K562 (cell line): ENCODE results near the gene ZSWIM8. TPM values are rescaled to one million over a fixed set of nuclear protein-coding genes. Genes with fewer than 3 reads are reported as not detected.

Experiments used
- ATAC-seq: fragments of 200-7000 bp; cut with Tn5 transposase; 3 replicates; pipeline ENCODE4 v1.9.1; 2020; ENCODE audit warnings: moderate library complexity
- BruUV-seq: library from RNA; stranded (reverse); fragments of 400-500 nt; replicated peaks from 2 replicates; lab custom pipeline; 2021; lab: Mats Ljungman, UMichigan
- CTCF ChIA-PET: fragments of 300-600 bp; formaldehyde crosslinking; extraction: SDS; loops from one replicate; lab custom pipeline; 2021; ENCODE audit warnings: low intra/inter-chr PET ratio; lab: Yijun Ruan, JAX
- POLR2A ChIA-PET: fragments of 300-600, 350-650 bp; sonication (Branson Sonifier 250); formaldehyde crosslinking; extraction: SDS; loops from one replicate; lab custom pipeline; 2021; ENCODE audit warnings: antibody characterized with exemption, inconsistent platforms; lab: Yijun Ruan, JAX
- DNase-seq, 4 experiments: peaks; one replicate each; pipeline versions ENCODE4 v3.0.0 to v3.0.0-alpha.2; 2011 to 2018; ENCODE audit warnings: low spot score in 3 of 4, mixed read lengths in 3 of 4; ENCODE audit errors: extremely low read depth in 1 of 4
- FAIRE-seq: peaks from 2 replicates; lab custom pipeline; 2011; peaks lifted over from hg19 to GRCh38; lab: Jason Lieb, UNC
- H2AFZ ChIP-seq: 2 replicates; pipeline ENCODE4 v1.6.0; 2011; ENCODE audit warnings: low read depth, low read length, control low read depth, inconsistent platforms
- H3K27ac ChIP-seq: fragments of 200-600 bp; 3 replicates; pipeline ENCODE4 v1.8.0; 2011; ENCODE audit warnings: low read depth, mild to moderate bottlenecking, control low read depth, inconsistent platforms, low read length, moderate library complexity, mixed read lengths; ENCODE audit errors: extremely low read depth
- H3K27me3 ChIP-seq, 2 experiments: fragments of 300-600 bp in 1 of 2; 2 replicates in 1 of 2; 3 replicates in 1 of 2; pipeline versions ENCODE4 v1.6.0 to v1.8.0; 2011; ENCODE audit warnings: inconsistent platforms in 2 of 2, low read length in 2 of 2, mild to moderate bottlenecking in 1 of 2, mixed read lengths in 1 of 2, moderate library complexity in 1 of 2; ENCODE audit not compliant: control insufficient read depth in 2 of 2, insufficient read depth in 2 of 2
- H3K36me3 ChIP-seq: fragments of 300-600 bp; 3 replicates; pipeline ENCODE4 v1.8.0; 2011; ENCODE audit warnings: mild to moderate bottlenecking, low read length, inconsistent platforms; ENCODE audit not compliant: control insufficient read depth, insufficient read depth
- H3K4me1 ChIP-seq, 2 experiments: fragments of 200-600 bp in 1 of 2; replicated peaks in 1 of 2; 2 replicates in 1 of 2; 3 replicates in 1 of 2; pipeline versions ENCODE4 v1.5.1 to v1.8.0; 2011; ENCODE audit warnings: inconsistent platforms in 2 of 2, low read length in 2 of 2, mild to moderate bottlenecking in 1 of 2, mixed read lengths in 1 of 2, moderate library complexity in 1 of 2; ENCODE audit not compliant: control insufficient read depth in 2 of 2, insufficient read depth in 2 of 2
- H3K4me2 ChIP-seq: 2 replicates; pipeline ENCODE4 v1.6.1; 2011; ENCODE audit warnings: low read length, control low read depth, inconsistent platforms, mixed read lengths; ENCODE audit not compliant: insufficient read depth
- H3K4me3 ChIP-seq: fragments of 200-600 bp; sonication (generic), shearing (Covaris generic); 2 replicates; pipeline ENCODE4 v1.5.1; 2016; ENCODE audit warnings: control low read depth, inconsistent platforms
- H3K79me2 ChIP-seq: fragments of 200-600 bp; 3 replicates; pipeline ENCODE4 v1.8.0; 2011; ENCODE audit warnings: low read length, inconsistent platforms; ENCODE audit not compliant: control insufficient read depth, insufficient read depth
- H3K9ac ChIP-seq, 2 experiments: 2 replicates each; pipeline versions ENCODE4 v1.6.0 to v1.6.1; 2011; ENCODE audit warnings: low read depth in 2 of 2, low read length in 2 of 2, control low read depth in 1 of 2, inconsistent platforms in 1 of 2, mild to moderate bottlenecking in 1 of 2, mixed read lengths in 1 of 2; ENCODE audit not compliant: insufficient read depth in 1 of 2
- H3K9me1 ChIP-seq: one replicate; pipeline ENCODE4 v1.6.0; 2011; ENCODE audit warnings: inconsistent platforms, mild to moderate bottlenecking, low read length, moderate library complexity; ENCODE audit not compliant: control insufficient read depth, insufficient read depth
- H3K9me3 ChIP-seq: replicated peaks from 2 replicates; pipeline ENCODE4 v1.5.1; 2011; ENCODE audit warnings: low read depth, low read length, inconsistent platforms; ENCODE audit not compliant: control insufficient read depth, insufficient read depth
- H4K20me1 ChIP-seq: replicated peaks from 2 replicates; pipeline ENCODE4 v1.6.1; 2011; ENCODE audit warnings: low read length, inconsistent platforms, mixed read lengths; ENCODE audit not compliant: control insufficient read depth, insufficient read depth
- BRF1 ChIP-seq: IDR thresholded peaks from 3 replicates; pipeline ENCODE4 v1.6.1; 2011; ENCODE audit warnings: borderline replicate concordance, mild to moderate bottlenecking; ENCODE audit not compliant: insufficient read length; ENCODE audit errors: extremely low read depth
- LEF1 ChIP-seq: fragments of 450-650 bp; IDR thresholded peaks from 2 replicates; pipeline ENCODE4 v1.6.1; 2016; ENCODE audit warnings: mild to moderate bottlenecking
- MED1 ChIP-seq: sonication (generic); formaldehyde crosslinking; IDR thresholded peaks from 2 replicates; pipeline ENCODE4 v1.8.1; 2023; ENCODE audit warnings: missing genetic modification reagents, borderline replicate concordance
- MEF2A ChIP-seq: IDR thresholded peaks from 2 replicates; pipeline ENCODE4 v1.6.1; 2011; ENCODE audit warnings: low read depth, mild to moderate bottlenecking, low read length, moderate library complexity; ENCODE audit not compliant: control insufficient read depth
- NR2C1 ChIP-seq, 2 experiments: fragments of 450-650 bp; IDR thresholded peaks; 2 replicates each; pipeline ENCODE4 v1.6.1; 2017; ENCODE audit warnings: mild to moderate bottlenecking in 2 of 2, antibody characterized with exemption in 1 of 2, inconsistent platforms in 1 of 2, missing compliant biosample characterization in 1 of 2, missing genetic modification characterization in 1 of 2
- YY1 ChIP-seq, 3 experiments: IDR thresholded peaks; 2 replicates each; pipeline ENCODE4 v1.6.1; 2011; ENCODE audit warnings: low read length in 2 of 3, mild to moderate bottlenecking in 2 of 3, moderate library complexity in 2 of 3, borderline replicate concordance in 1 of 3, control low read depth in 1 of 3, low read depth in 1 of 3; ENCODE audit not compliant: insufficient read depth in 3 of 3, insufficient replicate concordance in 2 of 3, control insufficient read depth in 1 of 3, insufficient read length in 1 of 3; ENCODE audit errors: extremely low read depth in 1 of 3
- WGBS: fragments of 100-300 bp; shearing (Covaris generic); methylation state at CpG from one replicate; pipeline ENCODE4 v1.1.6; 2016; ENCODE audit warnings: low coverage, mixed read lengths; ENCODE audit not compliant: insufficient coverage; ENCODE audit errors: missing lambda C conversion rate; 5-methylcytosine and 5-hydroxymethylcytosine counted together
- in situ Hi-C: fragments of 300-500 bp; cut with MboI; formaldehyde crosslinking; loops from 4 replicates; pipeline ENCODE4 v1.15.0; 2018; ENCODE audit warnings: inconsistent platforms, mixed read lengths
- intact Hi-C: fragments of 100-400 bp; cut with micrococcal nuclease; formaldehyde crosslinking; loops from 2 replicates; pipeline ENCODE4 v1.14.2; 2022
- polyA plus RNA-seq, 8 experiments: library from polyadenylated mRNA; depleted of rRNA in 4 of 8; stranded (reverse) in 5 of 8; unstranded in 3 of 8; fragments of >200 nt; fragmentation: Nextera tagmentation in 2 of 8; fragmentation: Illumina TruSeq in 1 of 8; extraction: Ambion mirVana in 2 of 8; extraction: Trizol in 1 of 8; gene quantifications; 2 replicates each; pipeline versions ENCODE4 v1.2.1 to v1.2.3, GENCODE V29; 2011 to 2014; ENCODE audit warnings: inconsistent platforms in 1 of 8, missing spikeins in 1 of 8
- total RNA-seq, 7 experiments: library from RNA; depleted of rRNA in 6 of 7; stranded (reverse); fragments of >200 nt in 6 of 7; fragmentation: Illumina TruSeq in 2 of 7; extraction: Trizol in 2 of 7; gene quantifications; 2 replicates each; pipeline versions ENCODE4 v1.2.1 to v1.2.3, GENCODE V29; 2011 to 2021; ENCODE audit warnings: low replicate concordance in 1 of 7
- TF ChIP-seq, protein P1 (sequence below), 2 experiments: fragments of 150-350 bp in 1 of 2; IDR thresholded peaks; 2 replicates each; pipeline ENCODE4 v1.6.1; 2012 to 2016; ENCODE audit warnings: low read depth in 2 of 2, low read length in 2 of 2, mild to moderate bottlenecking in 1 of 2, moderate library complexity in 1 of 2
- TF ChIP-seq, protein P2 (sequence below): fragments of 250-450 bp; sonication (Bioruptor Pico); IDR thresholded peaks from 2 replicates; pipeline ENCODE4 v1.4.0; 2020; ENCODE audit warnings: borderline replicate concordance
- TF ChIP-seq, protein P3 (sequence below): fragments of 450-650 bp; IDR thresholded peaks from 2 replicates; pipeline ENCODE4 v1.6.1; 2018; ENCODE audit warnings: mild to moderate bottlenecking, low read depth; ENCODE audit not compliant: partially characterized antibody

The ZSWIM8 gene
- total and polyA plus RNA-seq, 9 of the 15 experiments (the other 6 are each of a cell fraction or from before 2014, with no cell fraction given), result 5.6 to 47.8 (median 26.7) TPM

DNA sequence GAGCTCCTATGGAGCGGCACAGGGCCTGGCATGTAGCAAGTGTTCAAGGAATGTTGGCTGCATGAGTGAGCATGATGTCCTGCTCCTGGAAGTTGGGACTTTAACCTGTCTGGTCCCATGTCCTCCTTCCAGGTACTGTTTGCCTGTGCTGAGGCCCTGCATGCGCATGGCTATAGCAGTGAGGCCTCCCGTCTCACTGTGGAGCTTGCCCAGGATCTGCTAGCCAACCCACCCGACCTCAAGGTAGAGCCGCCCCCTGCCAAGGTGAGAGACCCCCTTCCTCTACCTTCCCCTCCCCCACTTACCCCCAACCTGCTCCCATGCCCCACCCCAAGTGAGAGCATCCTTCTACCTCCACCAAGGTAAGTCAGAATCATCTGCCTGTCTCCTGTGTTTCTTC lies 8.1 kb downstream of the ZSWIM8 start:
- in situ Hi-C loops (no loop called here), intact Hi-C loops (no loop called here)
- Histone ChIP-seq H3K9ac (no peak overlapping the region), H3K4me2 (no peak overlapping the region), H3K27me3 (no peaks in the 10 kb centered on the region), H3K36me3 (peaks cover 89% of the 10 kb centered on the region; the same call in 2 of the 3 replicates), H4K20me1 (no peaks in the 10 kb centered on the region), H3K4me3 (no peak overlapping the region), H3K9me3 (no peaks in the 10 kb centered on the region), H2AFZ (no peak overlapping the region), H3K9me1 (peaks cover 3% of the 10 kb centered on the region), H3K4me1 (no peaks in the 10 kb centered on the region; a peak in 1 of 5 replicates), H3K27ac (no peak overlapping the region), H3K79me2 (no peaks in the 10 kb centered on the region)
- CTCF ChIA-PET, result no interaction called here
- FAIRE-seq, result no peak
- no TSS peak for BruUV-seq
- no peak for DNase-seq
- POLR2A ChIA-PET, result interaction anchor here (1.1 to 9.0 kb wide), 5 partner anchors 8 to 16 kb away, joined by 3 to 61 read pairs (median 6); partner anchors contain the start of genes CHCHD1 and ZSWIM8
- no peak for ATAC-seq
- TF ChIP-seq MEF2A (no peak), BRF1 (no peak), LEF1 (no peak), MED1 (CRISPR knock-in tag) (no peak), YY1 (IDR thresholded peaks at IDR 0.05; ENCODE audit: borderline replicate concordance in 1 of 3, control insufficient read depth in 1 of 3, extremely low read depth in 1 of 3, insufficient read depth in 3 of 3, insufficient read length in 1 of 3, insufficient replicate concordance in 2 of 3, low read depth in 1 of 3, low read length in 2 of 3) (no peak), NR2C1 (IDR thresholded peaks at IDR 0.05) (no peak), NR2C1 (tag; IDR thresholded peaks at IDR 0.05) (no peak)
- TF ChIP-seq, protein P1, sequence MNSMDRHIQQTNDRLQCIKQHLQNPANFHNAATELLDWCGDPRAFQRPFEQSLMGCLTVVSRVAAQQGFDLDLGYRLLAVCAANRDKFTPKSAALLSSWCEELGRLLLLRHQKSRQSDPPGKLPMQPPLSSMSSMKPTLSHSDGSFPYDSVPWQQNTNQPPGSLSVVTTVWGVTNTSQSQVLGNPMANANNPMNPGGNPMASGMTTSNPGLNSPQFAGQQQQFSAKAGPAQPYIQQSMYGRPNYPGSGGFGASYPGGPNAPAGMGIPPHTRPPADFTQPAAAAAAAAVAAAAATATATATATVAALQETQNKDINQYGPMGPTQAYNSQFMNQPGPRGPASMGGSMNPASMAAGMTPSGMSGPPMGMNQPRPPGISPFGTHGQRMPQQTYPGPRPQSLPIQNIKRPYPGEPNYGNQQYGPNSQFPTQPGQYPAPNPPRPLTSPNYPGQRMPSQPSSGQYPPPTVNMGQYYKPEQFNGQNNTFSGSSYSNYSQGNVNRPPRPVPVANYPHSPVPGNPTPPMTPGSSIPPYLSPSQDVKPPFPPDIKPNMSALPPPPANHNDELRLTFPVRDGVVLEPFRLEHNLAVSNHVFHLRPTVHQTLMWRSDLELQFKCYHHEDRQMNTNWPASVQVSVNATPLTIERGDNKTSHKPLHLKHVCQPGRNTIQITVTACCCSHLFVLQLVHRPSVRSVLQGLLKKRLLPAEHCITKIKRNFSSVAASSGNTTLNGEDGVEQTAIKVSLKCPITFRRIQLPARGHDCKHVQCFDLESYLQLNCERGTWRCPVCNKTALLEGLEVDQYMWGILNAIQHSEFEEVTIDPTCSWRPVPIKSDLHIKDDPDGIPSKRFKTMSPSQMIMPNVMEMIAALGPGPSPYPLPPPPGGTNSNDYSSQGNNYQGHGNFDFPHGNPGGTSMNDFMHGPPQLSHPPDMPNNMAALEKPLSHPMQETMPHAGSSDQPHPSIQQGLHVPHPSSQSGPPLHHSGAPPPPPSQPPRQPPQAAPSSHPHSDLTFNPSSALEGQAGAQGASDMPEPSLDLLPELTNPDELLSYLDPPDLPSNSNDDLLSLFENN (IDR thresholded peaks at IDR 0.05; ENCODE audit: low read depth in 2 of 2, low read length in 2 of 2), result no peak
- TF ChIP-seq, protein P2, sequence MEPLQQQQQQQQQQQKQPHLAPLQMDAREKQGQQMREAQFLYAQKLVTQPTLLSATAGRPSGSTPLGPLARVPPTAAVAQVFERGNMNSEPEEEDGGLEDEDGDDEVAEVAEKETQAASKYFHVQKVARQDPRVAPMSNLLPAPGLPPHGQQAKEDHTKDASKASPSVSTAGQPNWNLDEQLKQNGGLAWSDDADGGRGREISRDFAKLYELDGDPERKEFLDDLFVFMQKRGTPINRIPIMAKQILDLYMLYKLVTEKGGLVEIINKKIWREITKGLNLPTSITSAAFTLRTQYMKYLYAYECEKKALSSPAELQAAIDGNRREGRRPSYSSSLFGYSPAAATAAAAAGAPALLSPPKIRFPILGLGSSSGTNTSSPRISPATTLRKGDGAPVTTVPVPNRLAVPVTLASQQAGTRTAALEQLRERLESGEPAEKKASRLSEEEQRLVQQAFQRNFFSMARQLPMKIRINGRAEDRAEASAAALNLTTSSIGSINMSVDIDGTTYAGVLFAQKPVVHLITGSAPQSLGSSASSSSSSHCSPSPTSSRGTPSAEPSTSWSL (CRISPR knock-in tag), result no peak
- TF ChIP-seq, protein P3, sequence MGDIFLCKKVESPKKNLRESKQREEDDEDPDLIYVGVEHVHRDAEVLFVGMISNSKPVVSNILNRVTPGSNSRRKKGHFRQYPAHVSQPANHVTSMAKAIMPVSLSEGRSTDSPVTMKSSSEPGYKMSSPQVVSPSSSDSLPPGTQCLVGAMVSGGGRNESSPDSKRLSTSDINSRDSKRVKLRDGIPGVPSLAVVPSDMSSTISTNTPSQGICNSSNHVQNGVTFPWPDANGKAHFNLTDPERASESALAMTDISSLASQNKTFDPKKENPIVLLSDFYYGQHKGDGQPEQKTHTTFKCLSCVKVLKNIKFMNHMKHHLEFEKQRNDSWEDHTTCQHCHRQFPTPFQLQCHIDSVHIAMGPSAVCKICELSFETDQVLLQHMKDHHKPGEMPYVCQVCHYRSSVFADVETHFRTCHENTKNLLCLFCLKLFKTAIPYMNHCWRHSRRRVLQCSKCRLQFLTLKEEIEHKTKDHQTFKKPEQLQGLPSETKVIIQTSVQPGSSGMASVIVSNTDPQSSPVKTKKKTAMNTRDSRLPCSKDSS, result no peak
- 84% methylated on average over 5 of the region's 5 CpGs for WGBS
